ACC112 (cell line): Measurements from ENCODE around the gene CASKIN2.

Experiments
- H2AFZ ChIP-seq: fragments of 200-600 bp; sonication (generic); one replicate; pipeline ENCODE4 v1.6.0; 2017; ENCODE audit warnings: antibody characterized with exemption, low read length; ENCODE audit not compliant: unreplicated experiment
- H3K27ac ChIP-seq: fragments of 200-600 bp; sonication (generic); 2 replicates; pipeline ENCODE4 v1.5.1; 2014; ENCODE audit warnings: low read depth, mild to moderate bottlenecking, antibody characterized with exemption, low read length, moderate library complexity
- H3K27me3 ChIP-seq: fragments of 200-600 bp; sonication (generic); 2 replicates; pipeline ENCODE4 v1.6.1; 2014; ENCODE audit warnings: mild to moderate bottlenecking, antibody characterized with exemption, low read length, moderate library complexity, mixed read lengths; ENCODE audit not compliant: insufficient read depth
- H3K36me3 ChIP-seq: fragments of 200-600 bp; sonication (generic); 2 replicates; pipeline ENCODE4 v1.6.1; 2016; ENCODE audit warnings: mild to moderate bottlenecking, antibody characterized with exemption, low read length, moderate library complexity, mixed read lengths; ENCODE audit not compliant: insufficient read depth
- H3K4me1 ChIP-seq: fragments of 200-600 bp; sonication (generic); one replicate; pipeline ENCODE4 v1.6.1; 2016; ENCODE audit warnings: low read length, mixed read lengths; ENCODE audit not compliant: insufficient read depth, unreplicated experiment, control insufficient read depth
- H3K4me3 ChIP-seq: fragments of 200-600 bp; sonication (generic); 2 replicates; pipeline ENCODE4 v1.5.1; 2014; ENCODE audit warnings: mild to moderate bottlenecking, low read depth, low read length
- H3K79me2 ChIP-seq: fragments of 200-600 bp; sonication (generic); one replicate; pipeline ENCODE4 v1.6.0; 2016; ENCODE audit warnings: low read length; ENCODE audit not compliant: control insufficient read depth, unreplicated experiment, insufficient read depth

The CASKIN2 gene

GRCh38 chr17:75509528-75510258 is 5.6 kb downstream of the CASKIN2 start:
- H3K36me3 ChIP-seq: no peaks in the 10 kb centered on the region
- H3K4me3 ChIP-seq: no peak overlapping the region
- peaks cover 24% of the 10 kb centered on the region for H3K4me1 ChIP-seq
- no peak overlapping the region for H2AFZ ChIP-seq
- H3K27ac ChIP-seq: no peak overlapping the region
- H3K79me2 ChIP-seq: peaks cover 3% of the 10 kb centered on the region
- H3K27me3 ChIP-seq: no peaks in the 10 kb centered on the region

- Histone ChIP-seq H3K79me2 (no peaks in the 10 kb centered on the region), H3K27me3 (no peaks in the 10 kb centered on the region), H2AFZ (no peak overlapping the region), H3K4me3 (no peak overlapping the region), H3K4me1 (peaks cover 17% of the 10 kb centered on the region), H3K27ac (no peak overlapping the region), H3K36me3 (no peaks in the 10 kb centered on the region)
These were observed 6.4 kb downstream of the CASKIN2 start for GRCh38 chr17:75508931-75509361.

DNA sequence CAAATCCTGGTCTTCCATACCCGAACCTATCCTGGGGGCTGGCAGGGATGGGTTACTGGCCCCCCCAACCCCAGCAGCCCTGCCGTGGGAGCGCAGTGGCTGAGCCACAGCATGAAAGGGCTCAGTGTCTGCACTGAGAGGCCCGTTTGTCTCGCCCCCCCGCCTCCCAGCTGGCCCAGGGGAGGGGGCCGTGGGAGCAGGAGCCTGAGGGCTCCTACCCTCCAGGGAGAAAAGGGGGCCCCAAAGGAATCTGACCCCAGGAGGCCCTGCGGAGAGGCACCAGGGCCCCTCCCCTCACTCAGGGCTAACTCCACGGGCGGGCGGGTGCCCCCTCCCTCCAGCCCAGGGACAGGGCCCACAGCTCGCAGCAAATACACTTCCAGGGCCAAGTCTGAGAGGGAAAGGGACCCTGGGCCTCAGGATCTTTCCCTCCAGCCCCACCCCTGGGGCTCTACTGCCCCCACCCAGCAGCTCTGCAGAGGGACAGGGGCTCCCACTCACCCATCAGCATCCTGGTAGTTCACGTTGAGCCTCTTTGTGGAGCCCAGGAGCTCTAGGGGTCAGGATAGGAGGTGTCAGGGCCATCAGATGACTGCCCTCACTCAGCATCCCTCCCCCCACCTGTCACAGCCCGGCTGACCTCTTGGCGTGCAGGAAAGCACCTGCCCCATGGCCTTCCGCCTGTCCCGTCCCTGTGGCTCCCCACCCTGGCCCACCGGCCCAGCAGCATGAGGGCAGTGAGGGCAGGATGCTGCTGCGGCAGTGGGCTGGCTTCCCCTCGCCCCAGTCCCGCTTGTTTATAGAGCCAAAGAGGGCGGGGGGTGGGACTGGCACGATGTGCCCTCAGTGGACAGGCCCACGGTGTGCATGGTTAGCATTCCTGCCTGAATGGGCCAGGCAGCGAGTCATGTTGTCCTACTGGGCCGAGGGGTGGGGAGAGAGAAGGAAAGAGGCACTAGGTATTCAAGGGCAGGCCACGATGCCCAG is 7.3 kb downstream of the CASKIN2 start:
- Histone ChIP-seq H3K27me3 (no peaks in the 10 kb centered on the region), H3K79me2 (no peaks in the 10 kb centered on the region), H2AFZ (no peak overlapping the region), H3K4me3 (no peak overlapping the region), H3K4me1 (peaks cover 16% of the 10 kb centered on the region), H3K27ac (no peak overlapping the region), H3K36me3 (no peaks in the 10 kb centered on the region)

- Histone ChIP-seq H3K4me3 (no peak overlapping the region), H3K79me2 (no peaks in the 10 kb centered on the region), H3K27me3 (no peaks in the 10 kb centered on the region), H3K36me3 (no peaks in the 10 kb centered on the region), H3K4me1 (peaks cover 11% of the 10 kb centered on the region), H2AFZ (no peak overlapping the region), H3K27ac (no peak overlapping the region)
These were observed 8.4 kb downstream of the CASKIN2 start for GRCh38 chr17:75506888-75507287.

- H3K79me2 ChIP-seq: no peaks in the 10 kb centered on the region
- H3K36me3 ChIP-seq: no peaks in the 10 kb centered on the region
- H3K4me3 ChIP-seq: no peak overlapping the region
- peaks cover 5% of the 10 kb centered on the region for H3K4me1 ChIP-seq
- H3K27me3 ChIP-seq: no peaks in the 10 kb centered on the region
- no peak overlapping the region for H3K27ac ChIP-seq
- no peak overlapping the region for H2AFZ ChIP-seq
These were observed 9.2 kb downstream of the CASKIN2 start for GRCh38 chr17:75506134-75506533.

DNA sequence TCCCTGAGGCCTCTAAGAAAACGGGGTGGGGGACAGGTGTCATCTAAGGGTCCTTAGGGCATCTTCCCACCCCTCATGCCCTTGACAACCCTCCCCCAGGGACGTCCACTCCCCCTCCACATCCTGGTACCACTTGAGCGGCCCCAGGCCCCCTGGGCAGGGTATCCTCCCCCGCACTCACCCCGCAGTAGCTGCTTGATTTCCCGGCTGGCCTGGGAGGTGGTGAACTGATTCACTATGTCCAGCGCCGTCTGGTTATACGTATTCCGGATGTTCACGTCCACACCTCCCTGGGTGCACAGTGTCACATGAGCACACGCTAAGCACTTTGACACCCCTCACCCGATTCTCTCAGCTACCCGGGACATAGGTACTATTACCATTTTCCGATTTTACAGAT is 9.7 kb downstream of the CASKIN2 start:
- Histone ChIP-seq H3K79me2 (no peaks in the 10 kb centered on the region), H3K4me3 (no peak overlapping the region), H2AFZ (no peak overlapping the region), H3K36me3 (no peaks in the 10 kb centered on the region), H3K27ac (no peak overlapping the region), H3K4me1 (peaks cover 5% of the 10 kb centered on the region), H3K27me3 (no peaks in the 10 kb centered on the region)

- peaks cover 5% of the 10 kb centered on the region for H3K4me1 ChIP-seq
- H3K36me3 ChIP-seq: no peaks in the 10 kb centered on the region
- no peak overlapping the region for H2AFZ ChIP-seq
- no peaks in the 10 kb centered on the region for H3K79me2 ChIP-seq
- H3K27me3 ChIP-seq: no peaks in the 10 kb centered on the region
- H3K27ac ChIP-seq: no peak overlapping the region
- no peak overlapping the region for H3K4me3 ChIP-seq
These were observed 10.3 kb downstream of the CASKIN2 start for GRCh38 chr17:75505152-75505409.

- no peak overlapping the region for H2AFZ ChIP-seq
- no peaks in the 10 kb centered on the region for H3K36me3 ChIP-seq
- no peak overlapping the region for H3K27ac ChIP-seq
- H3K27me3 ChIP-seq: no peaks in the 10 kb centered on the region
- H3K4me1 ChIP-seq: peaks cover 5% of the 10 kb centered on the region
- no peak overlapping the region for H3K4me3 ChIP-seq
- no peaks in the 10 kb centered on the region for H3K79me2 ChIP-seq
These were observed 10.8 kb downstream of the CASKIN2 start for GRCh38 chr17:75504347-75505151.

DNA sequence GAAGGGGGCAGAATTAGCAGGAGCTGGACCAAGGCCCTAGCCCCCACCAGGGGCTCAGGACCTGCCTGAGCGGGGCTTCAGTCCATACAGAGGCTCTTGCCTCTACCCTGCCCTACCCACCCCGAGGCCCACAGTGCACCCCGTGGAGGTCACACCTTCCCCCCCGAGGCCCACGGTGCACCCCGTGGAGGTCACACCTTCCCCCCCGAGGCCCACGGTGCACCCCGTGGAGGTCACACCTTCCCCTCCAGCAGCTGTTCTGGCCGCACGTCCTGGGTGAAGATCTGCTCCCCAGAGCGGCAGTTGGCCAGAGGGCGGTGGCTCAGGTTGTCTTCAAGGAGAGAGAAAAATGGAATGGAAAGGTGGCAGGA is 11.4 kb downstream of the CASKIN2 start:
- H2AFZ ChIP-seq: no peak overlapping the region
- peaks cover 5% of the 10 kb centered on the region for H3K4me1 ChIP-seq
- no peak overlapping the region for H3K27ac ChIP-seq
- H3K4me3 ChIP-seq: no peak overlapping the region
- no peaks in the 10 kb centered on the region for H3K27me3 ChIP-seq
- no peaks in the 10 kb centered on the region for H3K79me2 ChIP-seq
- no peaks in the 10 kb centered on the region for H3K36me3 ChIP-seq

GRCh38 chr17:75503337-75503950 is 11.9 kb downstream of the CASKIN2 start:
- H3K27ac ChIP-seq: no peak overlapping the region
- peaks cover 3% of the 10 kb centered on the region for H3K4me1 ChIP-seq

More at GRCh38 chr17:75503337-75503950, 11.9 kb downstream of the CASKIN2 start:
- Histone ChIP-seq H3K79me2 (no peaks in the 10 kb centered on the region), H3K36me3 (no peaks in the 10 kb centered on the region), H2AFZ (no peak overlapping the region), H3K27me3 (no peaks in the 10 kb centered on the region), H3K4me3 (no peak overlapping the region)
